ENCODE data around the gene LDB2.

DNA sequence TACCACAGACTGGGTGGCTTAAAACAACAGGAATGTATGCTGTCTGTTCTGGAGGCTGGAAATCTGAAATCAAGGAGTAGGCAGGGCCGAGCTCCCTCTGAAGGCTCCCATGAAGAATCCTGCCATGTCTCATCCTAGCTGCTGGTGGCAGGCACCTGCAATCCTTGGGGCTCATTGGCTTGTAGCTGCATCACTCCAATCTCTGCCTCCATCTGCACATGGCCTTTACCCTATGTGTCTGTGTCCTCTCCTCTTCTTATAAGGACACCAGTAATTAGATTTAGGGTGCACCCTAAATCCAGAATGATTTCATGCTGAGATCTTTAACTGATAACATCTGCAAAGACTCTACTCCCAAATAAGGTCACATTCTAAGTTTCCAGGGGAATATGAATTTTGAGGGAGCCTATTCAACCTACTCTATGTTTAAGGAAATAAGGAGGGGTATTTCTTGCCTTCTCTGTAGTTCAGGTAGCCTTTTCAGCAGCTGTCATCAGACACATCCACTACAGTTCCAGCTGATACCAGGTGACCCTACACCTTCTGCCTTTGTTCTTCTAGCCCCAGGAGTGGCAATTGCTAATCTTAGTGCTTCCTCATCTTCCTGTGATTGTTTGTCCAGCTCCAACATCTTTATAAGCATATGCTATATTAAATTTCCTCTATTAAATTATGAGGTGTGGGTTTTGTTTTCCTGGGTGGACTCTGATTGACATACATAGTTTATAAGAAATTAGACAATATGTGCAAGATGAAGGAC is 377.1 kb downstream of the LDB2 start:
- TF ChIP-seq, protein P1, sequence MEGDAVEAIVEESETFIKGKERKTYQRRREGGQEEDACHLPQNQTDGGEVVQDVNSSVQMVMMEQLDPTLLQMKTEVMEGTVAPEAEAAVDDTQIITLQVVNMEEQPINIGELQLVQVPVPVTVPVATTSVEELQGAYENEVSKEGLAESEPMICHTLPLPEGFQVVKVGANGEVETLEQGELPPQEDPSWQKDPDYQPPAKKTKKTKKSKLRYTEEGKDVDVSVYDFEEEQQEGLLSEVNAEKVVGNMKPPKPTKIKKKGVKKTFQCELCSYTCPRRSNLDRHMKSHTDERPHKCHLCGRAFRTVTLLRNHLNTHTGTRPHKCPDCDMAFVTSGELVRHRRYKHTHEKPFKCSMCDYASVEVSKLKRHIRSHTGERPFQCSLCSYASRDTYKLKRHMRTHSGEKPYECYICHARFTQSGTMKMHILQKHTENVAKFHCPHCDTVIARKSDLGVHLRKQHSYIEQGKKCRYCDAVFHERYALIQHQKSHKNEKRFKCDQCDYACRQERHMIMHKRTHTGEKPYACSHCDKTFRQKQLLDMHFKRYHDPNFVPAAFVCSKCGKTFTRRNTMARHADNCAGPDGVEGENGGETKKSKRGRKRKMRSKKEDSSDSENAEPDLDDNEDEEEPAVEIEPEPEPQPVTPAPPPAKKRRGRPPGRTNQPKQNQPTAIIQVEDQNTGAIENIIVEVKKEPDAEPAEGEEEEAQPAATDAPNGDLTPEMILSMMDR (IDR thresholded peaks at IDR 0.05): no peak
- TF ChIP-seq POLR2AphosphoS5 (IDR thresholded peaks at IDR 0.05): no peak

All from breast epithelium (tissue), 3 donors.